GM19438 (cell line): Measurements from ENCODE around the gene ADGRV1.

Experiments used
- ATAC-seq: cut with Tn5 transposase; IDR thresholded peaks from one replicate; pipeline ENCODE4 v1.9.1; 2021; ENCODE audit warnings: low read depth; ENCODE audit not compliant: unreplicated experiment

The ADGRV1 gene

GRCh38 chr5:91142386-91142785 is 583.8 kb downstream of the ADGRV1 start:
- no peak for ATAC-seq

GRCh38 chr5:91142819-91143218 is 584.2 kb downstream of the ADGRV1 start:
- ATAC-seq: no peak

- no peak for ATAC-seq
Measured at GRCh38 chr5:91143840-91144239, 585.2 kb downstream of the ADGRV1 start.

GRCh38 chr5:91144491-91145332 is 586.1 kb downstream of the ADGRV1 start:
- ATAC-seq: no peak

- no peak for ATAC-seq
Measured at GRCh38 chr5:91145333-91145620, 586.7 kb downstream of the ADGRV1 start.

GRCh38 chr5:91146230-91146629 is 587.6 kb downstream of the ADGRV1 start:
- ATAC-seq: no peak

- ATAC-seq: no peak
Measured at GRCh38 chr5:91146905-91147600, 588.5 kb downstream of the ADGRV1 start.

GRCh38 chr5:91150234-91150633 is 591.6 kb downstream of the ADGRV1 start:
- no peak for ATAC-seq

GRCh38 chr5:91150636-91151035 is 592.0 kb downstream of the ADGRV1 start:
- no peak for ATAC-seq

- ATAC-seq: no peak
Measured at GRCh38 chr5:91151947-91152346, 593.4 kb downstream of the ADGRV1 start.

GRCh38 chr5:91154338-91154737 is 595.7 kb downstream of the ADGRV1 start:
- no peak for ATAC-seq

- ATAC-seq: no peak
Measured at GRCh38 chr5:91155274-91155673, 596.7 kb downstream of the ADGRV1 start.

GRCh38 chr5:91156242-91156641 is 597.6 kb downstream of the ADGRV1 start:
- ATAC-seq: no peak

GRCh38 chr5:91158011-91158410 is 599.4 kb downstream of the ADGRV1 start:
- no peak for ATAC-seq

GRCh38 chr5:91159647-91160046 is 601.0 kb downstream of the ADGRV1 start:
- no peak for ATAC-seq

- ATAC-seq: no peak
Measured at GRCh38 chr5:91160714-91161285, 602.2 kb downstream of the ADGRV1 start.

- peak; percentile 99 for ATAC-seq
Measured at GRCh38 chr5:91162534-91163381, 604.2 kb downstream of the ADGRV1 start.

- no peak for ATAC-seq
Measured at GRCh38 chr5:91164424-91164823, 605.8 kb downstream of the ADGRV1 start.

GRCh38 chr5:91166059-91166807 is 607.6 kb downstream of the ADGRV1 start:
- ATAC-seq: no peak

GRCh38 chr5:91168859-91169258 is 610.3 kb downstream of the ADGRV1 start:
- ATAC-seq: no peak
